Astrocyte (in vitro differentiated cells and primary cell): ENCODE results near the gene SRRM4.

Experiments used
- EZH2 ChIP-seq: IDR thresholded peaks from 2 replicates; pipeline ENCODE4 v1.6.1; 2012; ENCODE audit warnings: mild to moderate bottlenecking, low read length, inconsistent platforms; ENCODE audit not compliant: insufficient read depth
- TF ChIP-seq, protein P1 (sequence below): IDR thresholded peaks from 2 replicates; pipeline ENCODE4 v1.5.1; 2011; ENCODE audit warnings: low read depth, mild to moderate bottlenecking, inconsistent platforms, low read length, moderate library complexity; ENCODE audit not compliant: insufficient read depth

DNA sequence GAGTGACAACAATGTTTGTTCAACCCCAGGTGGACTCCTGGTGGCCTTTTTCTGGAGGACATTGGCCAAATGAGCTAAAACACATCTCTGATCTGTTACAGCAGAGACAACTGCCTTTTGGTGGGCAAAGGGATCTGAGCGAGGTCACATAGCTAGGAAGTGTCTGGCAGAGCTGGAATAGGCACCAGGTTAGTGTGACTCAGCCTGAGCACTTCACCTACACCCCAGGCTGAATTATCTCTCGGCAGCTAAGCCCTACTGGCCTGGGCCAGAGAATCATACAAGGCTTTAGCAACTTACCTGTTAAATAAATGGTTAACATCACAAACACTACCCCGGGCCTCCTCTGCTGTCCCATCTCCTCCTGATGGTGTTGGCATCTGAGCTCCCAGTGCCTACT is 147.2 kb downstream of the SRRM4 start:
- TF ChIP-seq, protein P1, sequence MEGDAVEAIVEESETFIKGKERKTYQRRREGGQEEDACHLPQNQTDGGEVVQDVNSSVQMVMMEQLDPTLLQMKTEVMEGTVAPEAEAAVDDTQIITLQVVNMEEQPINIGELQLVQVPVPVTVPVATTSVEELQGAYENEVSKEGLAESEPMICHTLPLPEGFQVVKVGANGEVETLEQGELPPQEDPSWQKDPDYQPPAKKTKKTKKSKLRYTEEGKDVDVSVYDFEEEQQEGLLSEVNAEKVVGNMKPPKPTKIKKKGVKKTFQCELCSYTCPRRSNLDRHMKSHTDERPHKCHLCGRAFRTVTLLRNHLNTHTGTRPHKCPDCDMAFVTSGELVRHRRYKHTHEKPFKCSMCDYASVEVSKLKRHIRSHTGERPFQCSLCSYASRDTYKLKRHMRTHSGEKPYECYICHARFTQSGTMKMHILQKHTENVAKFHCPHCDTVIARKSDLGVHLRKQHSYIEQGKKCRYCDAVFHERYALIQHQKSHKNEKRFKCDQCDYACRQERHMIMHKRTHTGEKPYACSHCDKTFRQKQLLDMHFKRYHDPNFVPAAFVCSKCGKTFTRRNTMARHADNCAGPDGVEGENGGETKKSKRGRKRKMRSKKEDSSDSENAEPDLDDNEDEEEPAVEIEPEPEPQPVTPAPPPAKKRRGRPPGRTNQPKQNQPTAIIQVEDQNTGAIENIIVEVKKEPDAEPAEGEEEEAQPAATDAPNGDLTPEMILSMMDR: no peak
- TF ChIP-seq EZH2: no peak
